HG03439 (cell line): ENCODE measurements around the gene KRIT1.

Experiments used
- ATAC-seq: cut with Tn5 transposase; IDR thresholded peaks from one replicate; pipeline ENCODE4 v1.9.1; 2021; ENCODE audit warnings: mild to moderate bottlenecking, moderate library complexity; ENCODE audit not compliant: unreplicated experiment

KRIT1 gene

DNA sequence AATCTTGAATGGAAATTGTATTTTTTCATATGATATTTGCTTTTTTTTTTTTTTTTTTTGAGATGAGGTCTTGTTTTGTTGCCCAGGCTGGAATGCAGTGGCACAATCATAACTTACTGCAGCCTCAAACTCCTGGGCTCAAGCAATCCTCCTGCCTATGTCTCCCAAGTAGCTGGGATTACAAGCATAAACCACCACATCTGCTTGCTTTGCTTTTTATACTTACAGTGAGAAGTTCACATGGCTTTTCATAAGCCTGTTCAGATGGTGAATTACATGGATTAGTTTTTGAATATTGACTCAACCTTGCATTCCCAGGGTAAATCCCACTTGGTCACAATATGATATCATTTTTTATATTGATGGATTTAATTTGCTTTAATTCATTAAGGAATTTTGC lies 88.7 kb downstream of the KRIT1 start:
- no peak for ATAC-seq

DNA sequence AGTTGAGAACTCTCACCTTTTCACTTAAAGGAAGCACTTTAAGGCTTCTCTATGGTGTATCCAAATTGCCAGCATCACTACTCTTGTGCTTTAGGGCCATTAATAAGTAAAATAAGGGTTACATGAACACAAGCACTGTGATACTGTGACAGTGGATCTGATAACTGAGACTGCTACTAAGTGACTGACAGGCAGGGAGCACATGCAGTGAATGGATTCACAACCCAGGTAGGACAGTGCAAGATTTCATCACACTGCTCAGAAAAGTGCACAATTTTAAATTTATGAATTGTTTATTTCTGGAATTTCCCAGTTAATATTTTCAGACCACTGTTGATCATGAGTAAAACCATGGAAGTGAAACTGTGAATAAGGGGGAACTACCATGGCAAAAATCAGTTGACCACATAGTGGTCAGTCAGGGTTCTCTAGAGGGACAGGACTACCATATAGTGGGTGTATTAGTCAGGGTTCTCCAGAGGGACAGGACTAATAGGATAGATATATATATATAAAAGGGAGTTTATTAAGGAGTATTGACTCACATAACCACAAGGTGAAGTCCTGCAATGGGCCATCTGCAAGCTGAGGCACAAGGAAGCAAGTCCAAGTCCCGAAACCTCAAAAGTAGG lies 90.5 kb downstream of the KRIT1 start:
- ATAC-seq = no peak

DNA sequence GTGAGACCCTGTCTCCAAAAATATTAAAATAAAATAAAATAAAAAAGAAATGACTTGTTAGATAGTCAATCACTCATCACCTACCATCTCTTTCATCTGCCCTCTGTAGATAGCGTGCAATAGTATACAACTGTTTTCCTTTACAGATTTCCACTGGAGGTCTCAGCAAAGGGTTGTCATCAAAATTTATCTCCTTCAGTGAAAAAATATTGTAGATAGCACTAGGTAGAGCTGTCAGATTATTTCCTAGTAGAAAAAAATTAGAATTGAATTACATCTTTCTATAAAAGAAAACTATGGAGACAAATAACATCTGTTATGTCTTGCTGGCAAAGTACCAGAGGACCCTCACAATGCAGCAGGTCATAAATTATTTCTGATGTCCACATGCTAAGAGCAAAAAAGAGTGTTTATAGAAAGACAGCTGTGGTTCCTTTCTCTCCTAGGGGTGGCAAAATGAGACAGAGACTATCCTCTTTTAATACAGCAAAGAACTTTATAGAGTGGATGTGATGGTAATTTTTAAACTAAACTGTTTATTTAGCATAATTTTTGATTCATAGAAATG lies 95.2 kb downstream of the KRIT1 start:
- no peak for ATAC-seq

DNA sequence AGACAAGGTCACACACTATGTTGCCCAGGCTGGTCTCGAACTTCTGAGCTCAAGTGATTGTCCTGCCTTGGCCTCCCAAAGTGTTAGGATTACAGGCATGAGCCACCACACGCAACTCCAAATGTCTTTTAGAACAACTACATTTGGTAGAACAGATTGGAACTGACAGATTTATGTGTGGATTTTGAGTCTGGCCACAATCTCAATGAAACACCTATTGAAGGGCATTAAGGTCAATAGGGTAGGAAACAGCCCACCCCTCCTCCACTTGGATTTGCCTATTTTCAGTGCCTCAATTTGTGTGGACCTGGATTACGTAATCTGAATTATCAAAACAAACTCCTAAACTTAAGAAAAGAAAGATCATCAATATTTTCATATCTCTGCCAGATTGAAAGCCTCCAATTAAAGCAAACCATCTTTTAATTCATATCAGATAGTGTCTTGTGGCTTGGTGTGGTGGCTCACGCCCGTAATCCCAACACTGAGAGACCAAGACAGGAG lies 95.9 kb downstream of the KRIT1 start:
- no peak for ATAC-seq
